SK-N-SH treated with all-trans-retinoic acid at 6 μM for 48 hours (cell line): ENCODE data around the gene NKTR.

Experiments used
- ARNTL ChIP-seq: fragments of 450-650 bp; formaldehyde crosslinking; IDR thresholded peaks from 2 replicates; pipeline ENCODE4 v1.5.0; 2020; ENCODE audit warnings: low read depth, mild to moderate bottlenecking, moderate library complexity, borderline replicate concordance
- CSDC2 ChIP-seq: fragments of 250-450 bp; sonication (Bioruptor Pico); IDR thresholded peaks from 2 replicates; pipeline ENCODE4 v1.5.0; 2020; ENCODE audit warnings: mild to moderate bottlenecking, moderate library complexity
- GLIS3 ChIP-seq: fragments of 250-450 bp; sonication (Bioruptor Pico); IDR thresholded peaks from 2 replicates; pipeline ENCODE4 v1.5.0; 2020; ENCODE audit warnings: mild to moderate bottlenecking, moderate library complexity
- ISL1 ChIP-seq: fragments of 250-450 bp; sonication (Bioruptor Pico); IDR thresholded peaks from 2 replicates; pipeline ENCODE4 v2.1.2; 2022; ENCODE audit warnings: mild to moderate bottlenecking, moderate library complexity
- PATZ1 ChIP-seq: fragments of 250-450 bp; sonication (Bioruptor Pico); IDR thresholded peaks from 2 replicates; pipeline ENCODE4 v1.8.0; 2020; ENCODE audit warnings: mild to moderate bottlenecking, moderate library complexity, borderline replicate concordance
- POU6F1 ChIP-seq: fragments of 250-450 bp; sonication (Bioruptor Pico); IDR thresholded peaks from 2 replicates; pipeline ENCODE4 v1.8.0; 2021; ENCODE audit warnings: low read depth, mild to moderate bottlenecking, moderate library complexity, borderline replicate concordance
- PPARA ChIP-seq: fragments of 250-450 bp; sonication (Bioruptor Pico); IDR thresholded peaks from 2 replicates; pipeline ENCODE4 v1.5.0; 2020; ENCODE audit warnings: mild to moderate bottlenecking, borderline replicate concordance
- TCF4 ChIP-seq: fragments of 250-450 bp; sonication (Bioruptor Pico); IDR thresholded peaks from 2 replicates; pipeline ENCODE4 v1.8.0; 2021; ENCODE audit warnings: mild to moderate bottlenecking, moderate library complexity, borderline replicate concordance
- ZFP3 ChIP-seq: fragments of 250-450 bp; sonication (Bioruptor Pico); IDR thresholded peaks from 2 replicates; pipeline ENCODE4 v1.5.0; 2020; ENCODE audit warnings: mild to moderate bottlenecking, moderate library complexity
- ZFP30 ChIP-seq: fragments of 450-650 bp; formaldehyde crosslinking; IDR thresholded peaks from 2 replicates; pipeline ENCODE4 v1.5.0; 2022; ENCODE audit warnings: mild to moderate bottlenecking, moderate library complexity
- ZNF70 ChIP-seq: fragments of 450-650 bp; formaldehyde crosslinking; IDR thresholded peaks from 2 replicates; pipeline ENCODE4 v1.5.0; 2020; ENCODE audit warnings: mild to moderate bottlenecking, moderate library complexity

GRCh38 chr3:42637001-42637400 lies 36.5 kb downstream of the NKTR start:
- TF ChIP-seq ZNF70 (CRISPR knock-in tag) (no peak), PPARA (CRISPR knock-in tag) (no peak), ZFP30 (CRISPR knock-in tag) (no peak), GLIS3 (CRISPR knock-in tag) (no peak), POU6F1 (CRISPR knock-in tag) (no peak), CSDC2 (CRISPR knock-in tag) (no peak), PATZ1 (no peak), TCF4 (CRISPR knock-in tag) (no peak), ARNTL (CRISPR knock-in tag) (no peak), ISL1 (CRISPR knock-in tag) (no peak), ZFP3 (CRISPR knock-in tag) (no peak)
